ENCODE results near the gene VPS26C.
"Not testable (repeated sequence)": the region's sequence is repeated elsewhere in the genome, so short reads cannot be mapped to it uniquely, and the experiment has no call there.

Gene VPS26C

DNA sequence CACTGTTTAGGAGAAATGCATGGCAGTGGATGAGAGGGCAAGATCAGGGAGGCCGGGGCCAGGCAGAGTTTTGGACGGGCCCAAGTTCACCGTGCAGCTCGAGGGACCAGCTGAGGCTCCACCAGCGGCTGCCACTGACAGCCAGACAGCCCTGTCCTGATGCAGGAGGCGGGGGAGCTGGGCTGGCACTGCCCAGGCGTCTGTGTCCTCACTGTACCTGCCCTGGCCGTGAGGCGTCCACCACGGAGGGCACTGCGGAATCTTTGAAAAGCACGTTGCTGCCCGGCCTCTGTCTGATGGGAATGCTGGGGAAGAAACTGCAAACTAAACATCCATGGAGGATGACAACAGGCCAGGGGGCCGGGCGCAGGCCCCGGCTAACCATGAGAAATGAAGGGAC lies 35.5 kb downstream of the VPS26C start:
- DNase-seq (ENCODE audit: low read depth in 1 of 2, low spot score in 1 of 2): no peak

GRCh38 chr21:37231249-37231645 lies 35.9 kb downstream of the VPS26C start:
- no peak for DNase-seq (ENCODE audit: low read depth in 1 of 2, low spot score in 1 of 2)

DNA sequence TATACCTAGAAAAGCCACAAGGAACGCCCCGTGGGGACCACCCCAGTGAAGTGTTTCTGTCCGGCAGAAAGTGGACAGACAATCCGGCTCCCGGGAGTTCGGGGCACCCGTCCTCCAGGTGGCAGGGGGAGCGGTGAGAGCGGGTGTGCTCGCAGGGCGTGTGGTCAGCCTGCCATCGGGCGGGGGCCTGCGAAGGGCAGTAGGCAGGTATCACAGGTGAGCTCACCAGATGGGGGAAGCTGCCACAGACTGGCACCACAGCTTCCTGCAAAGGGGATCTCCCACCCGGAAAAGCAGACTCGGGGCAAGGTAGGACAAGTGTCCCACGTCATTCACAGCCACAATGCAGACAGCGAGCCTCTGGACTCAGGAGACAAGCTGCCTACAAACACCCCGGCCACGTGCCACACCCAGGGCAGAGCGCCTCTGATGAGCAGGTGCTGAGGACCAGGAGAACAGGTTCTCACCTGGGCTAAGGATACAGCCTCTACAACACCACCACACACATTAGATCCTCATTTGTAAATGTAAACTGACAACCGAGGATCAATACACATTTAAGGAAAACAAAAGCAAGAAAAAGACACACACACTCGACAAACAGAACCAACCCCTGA lies 36.4 kb downstream of the VPS26C start:
- DNase-seq (ENCODE audit: low read depth in 1 of 2, low spot score in 1 of 2): no peak

- DNase-seq (ENCODE audit: low read depth in 1 of 2, low spot score in 1 of 2): no peak
Observed at GRCh38 chr21:37228003-37228400, 39.1 kb downstream of the VPS26C start.

DNA sequence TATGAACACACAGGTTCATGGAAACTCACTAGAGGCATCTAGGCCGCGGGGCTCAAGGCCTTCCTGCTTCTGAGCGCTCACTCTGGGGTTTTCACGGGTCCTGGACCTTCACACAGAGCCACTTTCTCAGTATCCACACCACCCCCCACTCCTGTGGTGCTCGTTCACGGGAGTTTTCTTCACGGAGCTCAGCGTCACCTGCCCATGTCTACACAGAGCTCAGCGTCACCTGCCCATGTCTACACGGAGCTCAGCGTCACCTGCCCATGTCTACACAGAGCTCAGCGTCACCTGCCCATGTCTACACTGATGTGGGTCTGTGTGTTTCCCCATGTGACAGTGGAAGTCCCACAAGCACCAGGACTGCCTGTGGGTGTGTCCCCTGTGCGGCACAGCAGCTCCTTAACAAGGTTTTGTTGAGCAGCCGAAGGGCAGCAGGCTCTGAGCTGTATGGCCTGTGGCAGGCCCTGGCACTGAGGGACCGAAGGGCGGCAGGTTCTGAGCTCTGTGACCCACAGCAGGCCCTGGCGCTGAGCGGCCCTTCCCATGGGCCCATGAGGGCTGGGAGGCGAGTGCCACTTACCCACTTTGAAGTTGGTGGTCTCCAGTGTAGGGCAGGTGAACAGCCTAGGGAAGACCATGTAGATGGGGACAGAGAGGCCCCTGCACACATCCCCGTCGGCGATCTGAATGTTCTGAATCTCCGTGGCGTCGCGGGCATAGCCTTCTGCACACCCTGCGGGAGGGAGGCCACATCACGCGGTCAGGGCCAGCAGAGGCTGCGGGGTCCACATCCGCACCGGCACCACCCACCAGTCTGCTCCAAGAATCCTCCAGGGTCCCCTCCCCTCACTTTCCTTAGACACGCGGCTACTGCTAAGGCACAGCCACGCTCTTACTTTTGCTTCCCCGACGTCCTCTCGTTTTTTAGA lies 39.8 kb downstream of the VPS26C start:
- no peak for DNase-seq (ENCODE audit: low read depth in 1 of 2, low spot score in 1 of 2)

DNA sequence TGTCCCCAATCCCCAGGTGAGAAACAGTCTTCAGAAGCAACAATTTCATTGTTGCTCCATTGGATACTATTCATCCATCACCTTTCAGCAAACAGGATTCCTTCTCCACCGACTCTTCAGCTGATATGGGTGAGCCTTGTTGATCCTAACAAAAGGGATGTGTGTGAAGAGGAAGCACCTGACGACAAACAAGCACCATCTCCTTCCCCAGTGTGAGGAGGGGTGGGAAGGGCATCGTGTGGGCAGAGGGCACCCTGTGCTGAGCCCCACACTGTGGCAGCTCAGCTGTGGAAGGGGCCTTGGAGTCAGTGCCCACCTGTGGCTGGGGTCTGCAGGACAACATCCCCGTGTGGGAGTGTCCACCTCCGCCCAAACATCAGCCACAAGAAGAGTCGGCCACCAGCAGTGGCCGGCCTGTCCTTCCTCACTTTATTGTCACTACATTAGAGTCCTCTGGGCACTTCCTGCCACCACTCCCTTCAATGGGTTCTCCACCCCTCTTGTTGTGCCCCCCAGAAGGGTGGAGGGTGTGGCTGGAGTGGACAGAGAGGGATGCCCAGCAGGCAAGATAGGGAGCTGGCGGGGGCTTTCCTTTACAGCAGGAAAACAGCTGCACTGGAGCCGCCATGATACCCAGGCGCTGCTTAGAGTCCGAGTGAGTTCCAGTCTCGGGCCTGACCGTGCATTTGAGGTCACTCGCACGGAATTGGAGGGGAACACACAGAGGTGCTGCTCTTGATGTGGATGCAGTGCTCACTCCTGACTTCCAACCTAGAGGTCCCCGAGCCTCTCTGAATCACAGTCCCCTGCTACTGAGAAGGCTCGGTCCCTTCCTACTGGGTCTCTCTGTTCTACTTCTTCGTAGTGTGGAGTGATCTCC lies 40.9 kb downstream of the VPS26C start:
- no peak for DNase-seq (ENCODE audit: low read depth in 1 of 2, low spot score in 1 of 2)

GRCh38 chr21:37224861-37225839 lies 42.0 kb downstream of the VPS26C start:
- peak in 1 of 2 donors; percentile 10 for DNase-seq (ENCODE audit: low read depth in 1 of 2, low spot score in 1 of 2)

- DNase-seq (ENCODE audit: low read depth in 1 of 2, low spot score in 1 of 2): no peak
Observed at GRCh38 chr21:37223804-37224345, 43.3 kb downstream of the VPS26C start.

DNA sequence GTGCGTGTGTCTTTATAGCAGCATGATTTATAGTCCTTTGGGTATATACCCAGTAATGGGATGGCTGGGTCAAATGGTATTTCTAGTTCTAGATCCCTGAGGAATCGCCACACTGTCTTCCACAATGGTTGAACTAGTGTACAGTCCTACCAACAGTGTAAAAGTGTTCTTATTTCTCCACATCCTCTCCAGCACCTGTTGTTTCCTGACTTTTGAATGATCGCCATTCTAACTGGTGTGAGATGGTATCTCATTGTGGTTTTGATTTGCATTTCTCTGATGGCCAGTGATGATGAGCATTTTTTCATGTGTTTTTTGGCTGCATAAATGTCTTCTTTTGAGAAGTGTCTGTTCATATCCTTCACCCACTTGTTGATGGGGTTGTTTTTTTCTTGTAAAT lies 44.9 kb downstream of the VPS26C start:
- DNase-seq (ENCODE audit: low read depth in 1 of 2, low spot score in 1 of 2): not testable (repeated sequence)

DNA sequence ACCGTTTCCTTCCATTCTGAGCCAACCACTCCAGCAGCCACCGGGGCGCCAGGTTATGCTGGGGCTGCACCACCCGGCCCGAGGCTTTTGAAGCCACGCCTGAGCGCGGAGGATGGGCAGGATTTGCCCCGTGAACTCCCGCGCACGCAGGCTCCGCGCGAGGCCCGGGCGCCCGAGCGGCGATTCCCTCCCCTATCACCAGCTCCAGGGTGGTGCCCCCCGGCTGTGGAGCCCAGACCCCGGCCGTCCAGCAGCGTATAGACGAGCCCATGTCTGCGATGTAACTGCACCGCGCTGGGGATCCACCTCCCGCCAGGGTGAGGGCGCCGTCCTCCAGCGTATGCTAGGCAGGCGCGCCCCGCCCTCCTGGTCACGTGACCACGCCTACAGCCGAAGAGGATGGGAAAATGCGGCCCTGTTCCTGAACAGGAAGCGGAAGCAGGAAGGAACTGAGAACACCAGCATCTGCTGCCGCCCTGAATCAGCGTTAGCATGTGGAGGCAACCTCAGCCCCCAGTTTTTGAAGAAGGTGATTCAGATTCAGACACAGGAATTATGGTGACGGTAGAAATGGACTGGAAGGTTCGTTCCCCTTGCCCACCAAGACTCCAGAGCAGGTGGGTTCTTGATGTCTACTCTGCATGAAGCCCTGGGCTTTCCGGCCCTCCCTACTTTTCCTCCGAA lies 46.0 kb downstream of the VPS26C start:
- DNase-seq (ENCODE audit: low read depth in 1 of 2, low spot score in 1 of 2): peak; percentile 88 to 95

GRCh38 chr21:37220433-37220980 lies 46.6 kb downstream of the VPS26C start:
- DNase-seq (ENCODE audit: low read depth in 1 of 2, low spot score in 1 of 2): no peak

- no peak for DNase-seq (ENCODE audit: low read depth in 1 of 2, low spot score in 1 of 2)
Observed at GRCh38 chr21:37219761-37220432, 47.2 kb downstream of the VPS26C start.

DNA sequence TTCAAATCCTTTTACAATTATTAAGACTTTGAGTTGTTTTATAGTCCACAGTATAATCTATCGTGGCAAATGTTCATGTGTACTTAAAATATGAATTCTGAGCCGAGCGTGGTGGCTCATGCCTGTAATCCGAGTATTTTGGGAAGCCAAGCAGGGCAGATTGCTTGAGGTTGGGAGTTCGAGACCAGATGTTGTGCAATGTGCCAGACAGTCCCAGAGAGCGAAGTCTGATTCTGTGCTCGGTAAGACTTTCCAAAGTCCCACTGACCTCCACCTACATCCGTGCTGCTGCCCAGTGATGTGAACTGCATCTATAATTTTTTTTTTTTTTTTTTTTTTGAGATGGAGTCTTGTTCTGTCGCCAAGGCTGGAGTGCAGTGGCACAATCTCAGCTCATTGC lies 52.2 kb downstream of the VPS26C start:
- DNase-seq (ENCODE audit: low read depth in 1 of 2, low spot score in 1 of 2): no peak

GRCh38 chr21:37210799-37211198 lies 56.3 kb downstream of the VPS26C start:
- DNase-seq (ENCODE audit: low read depth in 1 of 2, low spot score in 1 of 2): no peak

DNA sequence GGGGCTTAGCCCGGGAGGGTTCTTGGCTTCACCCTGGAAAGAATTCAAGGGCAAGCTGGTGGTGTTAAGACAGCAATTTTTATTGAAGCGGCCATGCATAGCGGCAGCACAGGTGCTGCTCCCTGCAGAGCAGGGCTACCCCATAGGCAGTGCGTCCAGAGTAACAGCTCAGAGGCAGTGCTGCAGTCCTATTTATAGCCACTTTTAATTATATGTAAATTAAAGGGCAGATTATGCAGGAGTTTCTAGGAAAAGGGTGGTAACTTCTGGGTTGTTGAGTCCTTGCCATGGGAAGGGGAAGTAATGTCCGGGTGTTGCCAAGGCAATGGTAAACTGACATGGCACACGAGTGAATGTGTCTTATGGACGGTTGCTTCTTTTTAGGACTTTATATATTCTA lies 57.0 kb downstream of the VPS26C start:
- no peak for DNase-seq (ENCODE audit: low read depth in 1 of 2, low spot score in 1 of 2)

- no peak for DNase-seq (ENCODE audit: low read depth in 1 of 2, low spot score in 1 of 2)
Observed at GRCh38 chr21:37208741-37209225, 58.4 kb downstream of the VPS26C start.

DNA sequence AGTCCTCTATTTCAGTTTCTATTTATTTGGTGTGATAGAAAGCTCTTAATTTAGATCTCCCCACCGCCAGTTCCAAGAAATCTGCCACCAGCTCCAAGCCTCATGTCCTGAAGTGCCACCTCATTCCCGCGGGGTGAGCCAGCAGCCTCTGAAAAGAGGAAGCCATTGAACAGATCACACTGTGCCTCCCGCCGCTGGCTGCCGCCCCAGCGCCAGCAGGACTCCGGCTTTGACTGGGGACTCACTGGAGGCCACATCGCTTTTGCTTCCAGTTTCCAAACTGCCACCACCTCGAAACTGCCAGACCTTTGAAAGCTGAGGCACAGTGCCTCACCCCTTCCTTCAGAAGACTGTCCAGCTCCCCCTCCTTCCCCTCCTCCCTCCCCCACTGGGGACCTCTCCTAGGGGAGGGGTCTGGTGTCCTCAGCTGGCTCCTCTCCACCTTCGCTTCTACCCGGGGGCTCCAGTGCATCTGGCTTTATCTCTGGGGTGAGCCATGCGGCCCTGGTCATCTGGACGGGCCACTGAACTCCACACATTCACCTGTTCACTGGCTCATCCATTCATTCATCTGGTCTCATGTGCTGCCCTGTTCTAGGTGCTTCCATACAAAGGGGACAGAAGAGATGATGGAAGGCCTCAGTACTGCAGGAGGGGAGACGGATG lies 58.9 kb downstream of the VPS26C start:
- no peak for DNase-seq (ENCODE audit: low read depth in 1 of 2, low spot score in 1 of 2)

DNA sequence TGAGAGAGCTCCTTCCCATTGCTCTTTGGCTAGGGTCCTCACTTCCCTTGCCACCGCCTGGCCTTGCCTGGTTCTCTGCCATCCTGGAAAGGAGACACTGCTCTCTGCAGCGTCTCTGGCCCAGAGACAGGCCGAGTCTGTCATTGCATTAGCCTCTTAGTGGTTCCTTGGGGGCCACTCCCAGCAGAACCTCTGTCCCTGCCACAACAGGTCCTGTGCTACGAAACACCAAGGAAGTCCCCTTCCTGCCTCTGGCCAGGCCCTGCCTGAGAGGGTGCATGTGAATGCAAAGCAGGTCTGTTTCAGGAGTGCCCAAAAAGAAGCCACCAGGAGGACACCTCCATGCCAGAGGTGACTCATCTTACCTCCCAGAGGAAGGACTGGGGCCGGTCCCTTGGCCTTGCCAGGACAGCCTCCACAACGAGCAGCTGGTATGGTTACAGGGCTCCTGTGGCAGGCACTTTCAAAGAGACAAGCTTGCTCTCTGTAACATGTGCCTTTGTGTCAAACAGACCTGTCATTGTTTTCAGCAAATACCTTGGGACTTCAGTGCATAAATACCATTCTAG lies 59.6 kb downstream of the VPS26C start:
- DNase-seq (ENCODE audit: low read depth in 1 of 2, low spot score in 1 of 2): no peak

Measured in stimulated activated CD4-positive, alpha-beta T cell treated with anti-CD3 and anti-CD28 coated beads, Interleukin-15, amount 100 ng/mL, for 1 hour (primary cell).